NCI-H2081 treated with DMSO at 0.1 percent for 48 hours (cell line): ENCODE data around the gene NCMAP.
"Not testable (repeated sequence)": the region's sequence is repeated elsewhere in the genome, so short reads cannot be mapped to it uniquely, and the experiment has no call there.

Experiments
- DNase-seq: peaks from one replicate; lab custom pipeline; 2025; lab: John Stamatoyannopoulos, UW

Gene NCMAP

GRCh38 chr1:24555591-24556413, at the start of gene NCMAP:
Gene NCMAP, plus strand, starts transcription at chr1:24556087. Its CDS starts 39,344 bp downstream, at chr1:24595431.
- no peak for DNase-seq

DNA sequence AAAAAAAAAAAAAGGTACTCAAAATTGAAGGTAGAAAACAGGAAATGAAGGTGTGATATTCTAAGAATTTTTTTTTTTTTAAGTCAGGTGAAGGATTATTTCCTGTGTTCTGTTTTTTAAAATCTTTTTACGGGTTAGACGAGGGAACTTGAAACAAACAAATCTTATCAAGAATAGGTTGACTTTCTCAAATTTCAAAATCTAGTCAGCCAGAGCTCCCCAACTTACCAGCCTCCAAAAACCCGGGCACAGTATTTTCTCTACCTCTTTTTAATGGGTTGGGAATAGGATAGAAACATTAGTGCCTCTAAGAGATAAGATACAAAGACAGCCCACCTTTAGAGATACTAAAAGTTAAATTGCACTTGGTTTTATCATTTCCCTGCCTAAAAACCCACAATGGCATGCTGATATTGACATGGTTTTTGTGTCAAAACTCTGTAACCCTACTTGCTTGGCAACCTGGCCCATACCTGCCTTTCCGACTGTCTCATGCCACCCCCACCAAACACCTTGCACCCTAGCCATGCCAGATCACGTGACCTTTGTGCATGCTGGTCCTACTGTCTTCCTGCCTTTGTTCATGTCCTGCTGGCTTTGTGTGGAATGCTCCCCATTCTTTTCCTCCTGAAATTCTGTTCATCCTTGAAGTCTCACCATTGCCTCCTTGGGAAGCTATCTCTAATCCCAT, 49.1 kb upstream of the NCMAP start:
- DNase-seq: no peak

DNA sequence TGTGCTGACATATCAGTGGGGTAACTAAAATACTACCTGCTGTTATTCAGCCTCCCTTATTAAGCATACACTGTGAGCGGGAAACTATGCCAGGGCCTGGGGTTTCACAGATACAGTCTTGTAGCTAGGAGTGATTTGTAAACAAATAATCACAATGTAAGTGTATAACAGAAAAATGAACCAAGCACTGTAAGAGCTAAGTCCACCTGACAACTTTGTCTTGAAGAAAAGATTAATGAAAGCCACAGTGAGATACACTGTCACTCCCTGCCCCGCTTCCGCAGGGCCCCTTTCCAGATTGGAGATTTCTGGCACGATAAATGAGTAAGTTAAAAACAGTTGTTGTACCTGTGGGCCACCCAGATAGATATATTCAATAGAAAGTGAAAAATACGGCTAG, 48.5 kb upstream of the NCMAP start:
- no peak for DNase-seq

DNA sequence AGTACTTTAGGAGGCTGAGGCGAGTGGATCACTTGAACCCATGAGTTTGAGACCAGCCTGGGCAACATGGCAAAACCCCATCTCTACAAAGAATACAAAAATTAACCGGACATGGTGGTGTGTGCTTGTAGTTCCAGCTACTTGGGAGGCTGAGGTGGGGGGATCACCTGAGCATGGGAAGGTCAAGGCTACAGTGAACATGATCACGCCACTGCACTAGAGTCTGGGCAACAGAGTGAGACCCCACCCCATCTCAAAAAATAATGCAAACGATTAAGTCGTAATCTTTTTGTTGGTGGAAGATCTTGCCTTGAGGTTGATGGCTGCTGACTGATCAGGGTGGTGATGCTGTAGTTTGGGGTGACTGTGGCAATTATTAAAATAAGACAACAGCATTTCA, 47.0 kb upstream of the NCMAP start:
- no peak for DNase-seq

DNA sequence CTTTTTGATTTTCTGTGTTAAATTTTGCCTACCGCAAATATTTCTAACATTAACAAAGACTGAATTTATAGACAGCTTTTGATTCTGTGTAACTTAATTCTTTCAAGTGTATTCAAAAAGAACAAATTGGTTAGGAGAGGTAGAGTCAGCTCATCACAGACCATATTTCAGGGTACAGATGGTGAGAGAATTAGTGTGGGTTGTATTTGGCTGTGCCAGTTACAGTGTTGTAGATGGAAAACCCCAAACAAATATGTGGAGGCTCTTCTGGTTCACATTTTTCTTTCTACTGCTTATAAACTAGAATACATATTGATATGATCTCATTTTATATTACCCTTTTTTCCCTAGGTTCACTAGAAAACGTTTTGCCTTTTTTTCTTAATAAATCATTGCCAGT, 42.2 kb upstream of the NCMAP start:
- no peak for DNase-seq

DNA sequence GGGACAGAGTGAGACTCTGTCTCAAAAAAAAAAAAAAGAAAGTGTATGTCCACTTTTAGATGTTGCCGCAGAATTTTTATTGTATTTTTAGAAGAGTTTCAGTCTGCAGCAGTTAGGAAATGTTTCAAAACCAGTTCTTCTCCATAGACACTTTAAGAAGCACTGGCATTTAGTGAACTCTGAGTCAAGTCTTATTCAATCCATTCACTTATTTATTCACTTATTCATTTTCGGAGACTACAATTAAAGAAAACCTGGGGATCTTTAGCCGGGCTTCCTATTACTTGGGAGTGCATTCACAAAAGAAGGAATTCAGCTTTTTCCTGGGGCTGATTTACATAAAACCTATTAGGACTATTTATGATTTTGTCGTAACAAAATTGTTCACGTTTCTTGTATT, 40.9 kb upstream of the NCMAP start:
- no peak for DNase-seq

GRCh38 chr1:24515671-24516209, 40.1 kb upstream of the NCMAP start:
- DNase-seq: not testable (repeated sequence)

GRCh38 chr1:24516506-24516905, 39.4 kb upstream of the NCMAP start:
- no peak for DNase-seq

DNA sequence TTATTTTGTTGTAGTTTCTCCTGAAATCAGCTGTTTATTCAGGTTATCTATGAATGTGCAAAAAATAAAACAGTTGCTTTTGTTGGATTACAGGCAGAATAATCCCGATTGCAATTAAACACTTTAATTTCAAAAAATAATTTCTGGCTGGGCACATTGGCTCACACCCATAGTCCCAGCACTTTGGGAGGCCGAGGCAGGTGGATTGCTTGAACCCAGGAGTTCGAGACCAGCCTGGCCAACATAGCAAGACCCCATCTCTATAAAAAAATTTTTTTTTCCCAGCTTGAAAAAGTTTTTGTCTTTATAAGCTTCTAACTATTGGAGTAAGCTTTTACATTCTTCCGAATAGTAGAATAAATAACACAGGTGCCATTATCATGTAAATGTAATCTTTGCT, 38.0 kb upstream of the NCMAP start:
- DNase-seq: no peak

DNA sequence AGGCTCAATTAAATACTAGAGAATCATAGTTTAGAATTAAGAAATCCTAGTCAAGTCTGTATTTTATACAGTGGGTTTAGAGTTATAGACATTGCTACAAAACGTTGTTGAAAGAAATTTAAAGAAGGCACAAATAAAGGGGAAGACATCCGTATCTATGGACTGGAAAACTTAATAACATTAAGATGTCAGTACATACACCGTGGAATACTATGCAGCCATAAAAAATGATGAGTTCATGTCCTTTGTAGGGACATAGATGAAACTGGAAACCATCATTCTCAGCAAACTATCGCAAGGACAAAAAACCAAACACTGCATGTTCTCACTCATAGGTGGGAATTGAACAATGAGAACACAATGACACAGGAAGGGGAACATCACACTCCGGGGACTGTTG, 35.6 kb upstream of the NCMAP start:
- DNase-seq: not testable (repeated sequence)

DNA sequence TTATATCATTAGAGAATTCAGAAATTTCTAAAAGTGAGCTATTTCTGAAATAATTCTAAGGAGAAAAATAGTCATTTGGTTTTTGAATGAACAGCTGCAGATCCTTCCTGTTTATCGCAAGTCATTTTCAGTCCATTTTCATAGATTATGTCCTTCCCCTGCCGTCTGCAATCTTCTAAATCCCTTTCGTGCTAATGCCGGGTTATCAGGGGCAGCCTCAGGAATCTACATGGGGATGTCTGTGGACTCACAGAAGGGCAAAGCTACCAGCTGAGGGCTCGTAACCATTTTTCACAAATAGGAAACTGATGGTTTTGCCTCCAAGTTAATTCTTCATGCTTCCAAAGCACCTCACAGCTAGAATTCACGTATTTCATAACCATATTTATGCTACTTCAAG, 30.3 kb upstream of the NCMAP start:
- DNase-seq: no peak

DNA sequence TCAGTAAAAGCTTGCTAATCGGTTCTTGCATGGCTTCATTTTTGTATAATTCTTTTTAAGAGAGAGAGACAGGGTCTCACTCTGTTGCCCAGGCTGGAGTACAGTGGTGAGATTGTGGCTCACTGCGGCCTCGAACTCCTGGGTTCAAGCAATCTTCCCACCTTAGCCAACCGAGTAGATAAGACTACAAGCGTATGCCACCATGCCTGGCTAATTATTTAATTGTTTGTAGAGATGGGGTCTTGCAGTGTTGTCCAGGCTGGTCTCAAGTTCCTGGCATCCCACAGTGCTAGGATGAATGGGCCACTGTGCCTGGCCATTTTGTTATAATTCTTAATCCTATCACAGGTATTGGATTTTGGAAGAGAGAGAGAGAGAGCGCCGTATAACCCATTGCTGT, 29.8 kb upstream of the NCMAP start:
- no peak for DNase-seq

DNA sequence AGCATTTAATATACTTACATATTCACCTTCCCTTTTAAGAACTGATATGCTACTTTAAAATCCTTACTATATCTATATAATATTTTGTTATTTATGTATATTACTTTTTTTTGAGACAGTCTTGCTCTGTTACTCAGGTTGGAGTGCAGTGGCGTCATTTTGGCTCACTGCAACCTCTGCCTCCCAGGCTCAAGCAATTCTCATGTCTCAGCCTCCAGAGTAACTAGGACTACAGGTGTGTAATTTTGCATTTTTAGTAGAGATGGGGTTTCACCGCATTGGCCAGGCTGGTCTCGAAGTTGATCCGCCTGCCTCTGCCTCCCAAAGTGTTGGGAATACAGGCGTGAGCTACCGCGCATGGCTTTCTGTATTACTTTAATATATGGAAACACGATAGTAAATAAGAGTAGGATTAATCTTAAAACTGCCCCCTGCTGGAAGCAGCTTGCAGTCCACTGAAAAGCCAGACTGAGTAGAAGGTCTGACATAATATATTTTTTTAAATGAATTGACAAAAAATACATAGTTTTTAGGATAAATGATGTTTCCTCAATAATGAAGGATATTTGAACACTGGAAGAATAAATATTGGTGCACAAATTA, 28.8 kb upstream of the NCMAP start:
- DNase-seq: no peak

DNA sequence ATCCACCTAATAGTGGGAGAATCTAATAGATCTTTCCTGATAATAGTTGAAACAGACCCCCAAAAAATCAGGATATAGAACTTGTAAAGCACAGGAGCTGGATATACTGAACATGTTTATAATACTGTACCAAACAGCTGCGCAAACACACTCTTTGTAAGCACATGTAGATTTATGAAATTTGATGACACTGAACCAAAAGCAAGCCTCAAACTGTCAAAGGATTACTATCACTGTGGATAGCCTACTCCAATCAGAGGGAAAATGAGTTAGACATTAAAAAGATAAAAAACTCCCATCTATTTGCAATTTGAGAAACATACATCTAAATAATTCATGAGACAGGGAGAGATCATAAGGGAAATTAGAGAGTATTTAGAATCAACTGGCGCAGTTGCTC, 27.1 kb upstream of the NCMAP start:
- DNase-seq: peak; percentile 80

- not testable (repeated sequence) for DNase-seq
Measured at GRCh38 chr1:24529292-24529691, 26.6 kb upstream of the NCMAP start.

DNA sequence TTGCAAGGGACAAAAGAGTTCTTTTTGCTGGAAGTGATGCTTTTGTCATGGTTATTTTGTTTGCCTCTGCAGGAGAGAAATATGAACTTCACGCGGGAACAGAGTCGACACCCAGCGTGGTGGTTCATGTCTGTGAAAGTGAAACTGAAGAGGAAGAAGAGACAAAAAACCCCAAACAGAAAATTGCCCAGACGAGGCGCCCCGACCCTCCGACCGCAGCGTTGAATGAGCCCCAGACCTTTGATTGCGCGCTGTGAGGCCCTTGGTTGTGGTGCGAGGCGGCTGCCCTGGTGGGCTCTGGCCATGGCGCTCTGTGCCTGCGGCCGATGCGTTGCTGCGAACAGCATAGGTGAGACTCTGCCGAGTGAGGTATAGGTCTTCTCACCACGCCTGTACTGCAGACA, 20.9 kb upstream of the NCMAP start:
- DNase-seq: no peak

DNA sequence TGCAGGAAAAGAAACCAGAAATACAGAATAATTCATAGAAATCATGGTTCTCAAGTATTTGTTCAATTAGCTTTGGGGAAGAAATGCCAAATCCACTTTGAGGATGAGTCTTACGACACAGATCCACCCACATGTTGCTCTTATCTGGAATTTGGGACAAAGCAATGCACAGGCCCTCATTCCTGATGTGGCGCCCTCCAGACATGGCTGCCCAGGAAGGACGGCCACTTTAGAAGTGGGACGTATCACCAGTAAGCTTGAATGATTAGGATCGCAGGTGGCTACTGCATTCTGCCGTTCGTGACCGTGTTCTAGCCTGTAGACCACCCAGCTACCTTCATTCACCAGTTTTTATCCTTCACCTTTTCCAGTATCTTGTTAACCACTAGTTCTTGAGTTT, 20.1 kb upstream of the NCMAP start:
- no peak for DNase-seq

DNA sequence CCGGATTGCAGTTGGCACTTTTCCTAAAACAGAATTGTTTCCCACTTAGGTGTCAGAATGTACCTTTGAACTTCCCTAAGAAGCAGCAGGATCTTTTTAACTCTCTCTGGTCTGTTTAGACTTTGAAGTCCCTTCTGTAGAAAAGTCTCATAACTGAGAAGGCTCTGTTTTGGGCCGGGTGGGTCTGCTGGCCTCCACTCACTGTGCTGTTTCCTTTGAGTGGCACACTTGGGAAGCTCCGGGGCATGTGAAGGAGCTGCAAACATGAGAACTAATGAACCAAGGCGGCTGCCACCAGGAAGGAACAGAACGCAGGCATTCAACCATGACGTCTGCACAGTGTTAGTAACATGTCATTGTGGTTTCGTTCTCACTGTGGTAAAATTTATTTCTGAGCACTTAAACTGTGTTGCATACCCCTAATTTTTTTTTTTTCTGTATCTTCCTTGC, 19.5 kb upstream of the NCMAP start:
- no peak for DNase-seq

DNA sequence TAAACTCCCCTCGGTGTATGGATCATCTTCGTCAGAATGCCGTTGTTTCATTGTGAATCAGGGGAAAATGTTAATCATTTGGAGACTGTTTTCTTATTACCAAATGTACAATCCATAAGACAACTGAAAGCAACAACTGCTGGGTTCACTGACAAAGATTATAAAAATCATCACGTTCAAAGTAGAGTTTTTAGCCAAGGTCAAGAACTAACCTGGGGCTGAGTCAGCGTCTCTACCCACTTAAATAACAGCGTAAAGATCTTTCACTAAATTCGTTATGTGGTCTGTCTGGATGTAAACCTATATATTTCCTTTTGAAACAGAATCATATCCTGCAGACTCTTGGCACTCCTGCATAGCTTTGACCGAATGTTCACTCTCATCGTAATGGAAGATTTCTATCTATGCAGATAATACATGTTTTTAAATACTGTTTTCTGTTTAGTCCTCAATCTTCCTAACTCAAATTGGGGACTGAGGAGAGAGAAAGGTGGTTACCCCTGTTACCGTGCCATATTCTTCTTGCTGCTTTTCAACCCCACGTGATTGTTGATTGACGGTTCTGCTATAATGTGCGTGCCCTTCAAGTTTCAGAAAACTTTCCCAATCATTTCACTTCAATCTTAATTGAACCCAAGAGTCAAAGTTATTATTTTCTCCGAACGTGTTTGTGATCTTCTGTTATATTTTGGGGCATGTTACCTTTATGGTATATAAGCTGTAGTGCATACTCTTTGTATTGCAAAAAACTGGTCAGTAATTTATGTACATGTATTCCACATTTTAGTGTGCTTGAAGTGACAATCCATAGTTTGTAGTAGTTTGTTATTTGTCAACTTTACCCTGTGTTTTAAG, 15.6 kb upstream of the NCMAP start:
- no peak for DNase-seq

GRCh38 chr1:24540906-24541710, 14.8 kb upstream of the NCMAP start:
- no peak for DNase-seq
